RWPE1 (cell line): Measurements from ENCODE around the gene LRRC25.

ENCODE experiments used
- CTCF ChIA-PET: fragments of 350-600 bp; sonication (Branson Sonifier 250); formaldehyde crosslinking; extraction: SDS; loops from one replicate; lab custom pipeline; 2021; lab: Yijun Ruan, JAX
- POLR2A ChIA-PET: fragments of 400-600 bp; formaldehyde crosslinking; extraction: SDS; loops from one replicate; lab custom pipeline; 2020; ENCODE audit warnings: antibody characterized with exemption; ENCODE audit not compliant: low non-redundant PET; lab: Yijun Ruan, JAX
- DNase-seq: peaks from one replicate; pipeline ENCODE4 v3.0.0; 2012; ENCODE audit warnings: low spot score
- H3K27ac ChIP-seq: fragments of 450-650 bp; 2 replicates; pipeline ENCODE4 v1.5.1; 2017
- TF ChIP-seq, protein P1 (sequence below): fragments of 450-650 bp; conservative IDR thresholded peaks from 2 replicates; pipeline ENCODE4 v1.5.1; 2017; ENCODE audit warnings: low read depth, mild to moderate bottlenecking

The LRRC25 gene

DNA sequence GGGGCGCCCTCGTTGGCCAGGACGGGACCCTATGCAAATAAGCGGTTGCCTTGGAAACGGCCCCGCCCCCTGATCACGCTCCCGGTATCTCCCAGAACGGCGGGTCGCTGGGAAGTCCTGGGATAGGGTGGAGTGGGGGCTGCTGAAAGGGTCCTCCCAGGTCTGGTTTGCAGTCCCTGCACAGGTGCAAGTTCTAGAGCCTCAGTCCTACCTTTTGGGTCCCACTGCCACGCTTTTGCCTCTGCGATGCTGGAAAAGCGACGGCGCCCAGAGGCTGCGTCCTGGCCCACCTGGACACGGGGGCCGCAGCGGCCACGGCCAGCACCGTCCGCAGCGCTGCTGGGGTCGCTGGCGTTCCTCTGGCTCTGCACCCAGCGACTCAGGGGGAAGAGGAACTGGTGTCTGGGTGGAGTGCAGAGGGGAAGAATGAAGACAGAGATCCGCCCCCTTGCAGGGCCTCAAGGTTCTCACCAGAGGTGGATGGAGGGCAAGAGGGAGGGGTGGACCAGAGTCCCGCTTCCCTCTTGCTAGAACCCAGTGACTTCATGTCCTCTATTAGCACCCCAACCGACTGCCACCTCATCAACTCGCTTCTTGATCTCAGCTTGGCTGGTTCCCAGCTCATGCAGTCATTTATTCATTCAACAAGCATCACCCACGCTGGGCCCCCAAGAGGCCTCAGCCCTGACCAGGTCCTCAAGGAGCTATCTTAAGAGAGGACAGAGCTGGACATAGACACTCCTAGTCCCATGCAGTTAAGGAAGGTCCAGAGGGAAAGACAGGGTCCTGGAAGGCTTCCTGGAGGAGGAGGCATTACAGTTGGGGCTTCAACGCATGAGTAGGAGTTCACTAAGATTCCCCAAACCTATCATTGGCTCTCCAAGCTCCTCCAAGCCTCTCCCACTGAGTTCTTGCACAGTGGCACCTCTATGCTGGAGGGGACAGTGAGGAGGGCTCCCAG lies at the start of gene LRRC25:
TSS of gene LRRC25 (minus strand) at position 381 of the 961 bp plus-strand sequence. CDS start 659 bp downstream, outside the sequence.
- TF ChIP-seq, protein P1, sequence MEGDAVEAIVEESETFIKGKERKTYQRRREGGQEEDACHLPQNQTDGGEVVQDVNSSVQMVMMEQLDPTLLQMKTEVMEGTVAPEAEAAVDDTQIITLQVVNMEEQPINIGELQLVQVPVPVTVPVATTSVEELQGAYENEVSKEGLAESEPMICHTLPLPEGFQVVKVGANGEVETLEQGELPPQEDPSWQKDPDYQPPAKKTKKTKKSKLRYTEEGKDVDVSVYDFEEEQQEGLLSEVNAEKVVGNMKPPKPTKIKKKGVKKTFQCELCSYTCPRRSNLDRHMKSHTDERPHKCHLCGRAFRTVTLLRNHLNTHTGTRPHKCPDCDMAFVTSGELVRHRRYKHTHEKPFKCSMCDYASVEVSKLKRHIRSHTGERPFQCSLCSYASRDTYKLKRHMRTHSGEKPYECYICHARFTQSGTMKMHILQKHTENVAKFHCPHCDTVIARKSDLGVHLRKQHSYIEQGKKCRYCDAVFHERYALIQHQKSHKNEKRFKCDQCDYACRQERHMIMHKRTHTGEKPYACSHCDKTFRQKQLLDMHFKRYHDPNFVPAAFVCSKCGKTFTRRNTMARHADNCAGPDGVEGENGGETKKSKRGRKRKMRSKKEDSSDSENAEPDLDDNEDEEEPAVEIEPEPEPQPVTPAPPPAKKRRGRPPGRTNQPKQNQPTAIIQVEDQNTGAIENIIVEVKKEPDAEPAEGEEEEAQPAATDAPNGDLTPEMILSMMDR, result no peak
- DNase-seq, result no peak
- peak within 1 kb of the TSS; percentile 64 for H3K27ac ChIP-seq
- POLR2A ChIA-PET, result no interaction called here
- CTCF ChIA-PET, result no interaction called here

DNA sequence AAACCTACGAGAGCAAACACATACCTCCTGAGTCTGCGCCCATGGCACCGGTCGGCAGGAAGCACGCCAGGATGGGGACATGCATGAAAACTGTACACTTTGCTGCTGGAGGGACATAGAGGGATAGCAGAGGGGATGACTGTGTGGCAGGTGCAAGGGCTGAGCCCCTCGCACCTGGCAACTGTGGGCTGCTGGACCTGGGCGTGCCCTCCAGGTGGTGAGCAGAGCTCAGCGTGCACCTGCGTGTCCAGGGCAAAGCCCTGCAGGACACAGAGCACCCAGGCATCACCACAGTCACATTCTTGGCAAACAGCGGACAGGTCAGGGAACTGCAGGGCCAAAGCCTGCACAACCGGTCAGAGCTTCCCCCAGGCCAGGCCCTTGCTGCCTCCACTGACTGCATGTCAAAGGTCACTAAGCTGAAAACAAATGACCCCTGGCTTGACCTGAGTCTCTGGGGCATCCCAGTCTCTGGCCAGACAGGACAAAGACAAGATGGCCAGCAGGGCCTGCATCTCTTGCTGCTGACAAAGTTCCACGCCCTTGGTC lies 49.5 kb upstream of the LRRC25 start:
- DNase-seq, result no peak
- ChIA-PET POLR2A (no interaction called here), CTCF (interaction anchor here (0.6 to 1.6 kb wide), 3 partner anchors 14 to 299 kb away, joined by 3 to 6 read pairs (median 4); no protein-coding TSS in a partner anchor)
- H3K27ac ChIP-seq, result peak overlapping the region; percentile 22
- TF ChIP-seq, protein P1, result no peak

DNA sequence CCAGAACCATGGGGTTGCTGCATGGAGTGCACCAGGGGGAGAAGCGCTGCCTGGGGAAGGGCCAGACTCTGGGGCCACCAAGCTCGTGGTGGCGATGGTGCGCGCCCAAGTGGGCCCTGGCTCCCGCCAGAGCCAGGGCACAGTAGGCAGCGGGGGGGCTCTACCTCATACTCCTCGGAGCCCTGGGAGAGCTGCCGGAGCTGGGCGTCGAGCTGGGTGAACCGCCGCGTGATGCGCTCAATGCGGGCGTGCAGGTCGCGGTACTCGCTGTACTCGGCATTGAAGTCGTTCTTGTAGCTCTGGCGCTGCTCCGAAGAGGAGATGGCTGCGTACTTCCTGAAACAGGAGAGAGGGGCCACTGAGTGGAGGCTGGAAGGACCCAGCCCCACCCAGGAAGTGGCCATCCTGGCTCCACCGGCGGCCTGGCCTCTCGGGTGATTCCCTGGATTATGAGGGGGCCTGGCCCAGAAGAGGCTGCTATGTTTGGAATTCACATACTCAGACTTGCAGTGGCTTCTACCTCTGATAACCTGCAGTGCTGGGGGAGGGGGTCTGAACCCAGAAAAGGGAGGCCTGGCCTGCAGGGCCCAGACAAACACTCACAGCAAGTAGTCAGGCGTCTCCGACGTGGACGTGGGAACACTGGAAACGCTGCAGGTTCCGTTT lies 48.9 kb upstream of the LRRC25 start:
- ChIA-PET POLR2A (no interaction called here), CTCF (interaction anchor here (0.6 kb wide), 2 partner anchors 144 to 420 kb away, joined by 3 to 4 read pairs; no protein-coding TSS in a partner anchor)
- DNase-seq, result no peak
- H3K27ac ChIP-seq, result peak overlapping the region; percentile 22
- TF ChIP-seq, protein P1, result no peak

DNA sequence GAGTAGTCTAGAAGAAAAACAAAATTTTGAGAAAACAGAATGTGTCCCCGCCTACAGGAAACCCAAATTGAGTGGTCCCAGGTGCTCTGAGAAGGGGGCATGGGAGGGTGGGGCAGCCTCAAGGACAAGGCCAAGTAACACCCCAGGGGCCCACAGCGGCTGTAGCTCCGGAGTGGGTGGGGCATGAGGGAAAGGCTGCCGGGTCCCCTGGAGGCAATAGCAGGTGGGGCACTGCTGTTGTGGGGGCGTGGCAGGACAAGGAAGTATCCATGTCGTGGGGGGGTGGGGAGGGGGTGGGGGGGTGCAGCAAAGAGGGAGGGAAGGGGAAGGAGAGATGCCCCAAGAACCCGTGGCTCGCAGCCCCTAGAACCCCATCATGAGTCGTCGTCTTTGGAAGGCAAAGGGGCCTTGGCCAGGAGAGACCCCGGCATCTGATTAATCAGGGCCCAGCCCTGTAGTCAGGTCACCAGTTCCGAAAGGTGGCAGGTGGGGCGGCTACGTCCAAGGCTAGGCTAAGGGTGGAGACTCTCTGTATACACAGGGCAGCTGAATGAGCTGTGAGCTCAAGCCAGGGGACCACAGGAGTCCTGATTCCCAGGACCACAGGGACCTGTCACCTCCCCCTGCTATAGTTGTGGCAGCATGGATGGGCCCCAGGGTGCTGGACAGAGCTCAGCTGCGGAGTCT lies 48.0 kb upstream of the LRRC25 start:
- ChIA-PET CTCF (interaction anchor here (0.6 kb wide), 2 partner anchors 143 to 421 kb away, joined by 3 read pairs; partner anchors contain the start of gene REX1BD), POLR2A (no interaction called here)
- TF ChIP-seq, protein P1, result no peak
- no peak for DNase-seq
- peak overlapping the region; percentile 22 for H3K27ac ChIP-seq

DNA sequence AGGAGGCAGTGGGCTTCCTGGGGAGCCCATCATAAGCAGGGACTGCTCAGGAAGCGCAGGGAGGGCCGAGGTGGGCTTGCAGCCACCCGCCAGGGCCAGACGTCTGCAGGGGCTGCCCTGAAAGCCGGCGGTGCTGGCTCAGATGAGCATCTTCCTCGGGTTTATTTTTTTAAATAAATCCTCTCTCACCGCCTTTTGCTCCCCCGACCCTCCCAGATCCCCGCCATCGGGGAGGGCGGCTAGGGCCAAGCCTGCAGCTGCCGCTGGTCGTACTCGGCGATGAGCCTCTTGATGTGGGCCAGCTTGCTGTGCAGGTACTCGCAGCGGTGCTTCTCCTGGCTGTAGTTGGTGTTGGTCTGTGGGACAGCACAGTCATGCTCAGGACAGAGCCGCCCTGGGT lies 47.1 kb upstream of the LRRC25 start:
- DNase-seq, result no peak
- H3K27ac ChIP-seq, result peak overlapping the region; percentile 45
- ChIA-PET POLR2A (no interaction called here), CTCF (no interaction called here)
- TF ChIP-seq, protein P1, result no peak

DNA sequence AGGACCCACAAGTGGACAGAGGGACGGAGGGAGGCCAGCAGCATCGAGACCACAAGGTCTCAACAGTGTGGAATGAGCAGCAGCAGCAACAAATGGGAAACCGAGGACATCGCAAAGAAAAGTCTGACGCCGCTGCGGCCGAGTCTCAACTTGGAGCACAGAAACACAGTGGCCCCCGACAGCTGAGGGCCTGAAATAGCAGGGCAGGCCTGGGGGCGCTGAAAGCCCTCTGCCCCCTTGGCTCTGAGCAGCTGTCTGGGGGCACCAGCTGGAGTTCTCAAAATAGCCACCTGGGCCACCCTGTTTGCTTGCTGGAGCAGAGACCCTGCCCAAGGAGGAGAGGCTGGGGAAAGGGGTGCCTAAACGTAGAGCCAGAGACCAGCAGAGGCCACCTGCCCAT lies 46.4 kb upstream of the LRRC25 start:
- no peak for DNase-seq
- POLR2A ChIA-PET, result no interaction called here
- TF ChIP-seq, protein P1, result no peak
- peak overlapping the region; percentile 45 for H3K27ac ChIP-seq
- CTCF ChIA-PET, result no interaction called here
